ENCODE measurements around the gene SMIM14.

SMIM14 gene

DNA sequence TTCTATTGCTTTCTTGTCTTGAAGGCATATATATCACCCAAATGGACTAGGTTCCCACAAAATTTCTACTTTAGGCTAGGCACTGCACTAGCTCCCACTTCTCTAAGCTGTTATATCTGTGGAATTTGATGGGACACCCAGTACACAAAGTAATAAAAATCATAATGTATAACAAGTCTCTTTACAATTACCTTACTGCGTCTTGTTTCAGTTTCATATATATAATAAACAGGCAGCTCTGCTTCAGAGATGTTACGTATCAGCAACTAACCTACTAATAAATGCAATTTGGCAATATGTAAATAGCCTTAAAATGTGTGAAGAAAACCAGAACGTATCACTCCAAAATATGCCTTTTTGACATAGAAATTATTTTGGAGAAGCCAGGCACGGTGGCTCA lies 69.5 kb downstream of the SMIM14 start:
- peak overlapping the region; percentile 14; the same call in 1 of the 2 replicates for H3K4me3 ChIP-seq (ENCODE audit: low read depth, low read length)
- no peak for DNase-seq (ENCODE audit: low read depth)

DNA sequence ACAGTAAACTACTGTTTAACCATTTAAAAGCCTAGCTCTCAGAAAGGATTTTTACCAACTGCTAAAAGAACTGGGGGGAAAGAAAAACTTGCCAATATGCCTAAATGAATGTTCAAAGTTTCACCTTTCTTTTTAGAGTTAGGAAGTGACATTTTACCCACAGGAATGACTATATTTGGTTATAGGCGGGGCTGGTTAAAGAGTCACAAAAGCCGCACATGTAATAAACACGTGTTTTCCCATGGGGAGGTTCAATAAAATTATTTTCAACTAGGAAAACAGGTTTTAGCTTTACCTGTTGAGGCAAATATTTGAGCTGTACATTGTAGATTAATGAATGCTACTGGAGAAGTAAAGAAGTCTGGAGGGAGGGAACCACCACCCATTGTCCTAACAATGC lies 69.9 kb downstream of the SMIM14 start:
- TF ChIP-seq, protein P1, sequence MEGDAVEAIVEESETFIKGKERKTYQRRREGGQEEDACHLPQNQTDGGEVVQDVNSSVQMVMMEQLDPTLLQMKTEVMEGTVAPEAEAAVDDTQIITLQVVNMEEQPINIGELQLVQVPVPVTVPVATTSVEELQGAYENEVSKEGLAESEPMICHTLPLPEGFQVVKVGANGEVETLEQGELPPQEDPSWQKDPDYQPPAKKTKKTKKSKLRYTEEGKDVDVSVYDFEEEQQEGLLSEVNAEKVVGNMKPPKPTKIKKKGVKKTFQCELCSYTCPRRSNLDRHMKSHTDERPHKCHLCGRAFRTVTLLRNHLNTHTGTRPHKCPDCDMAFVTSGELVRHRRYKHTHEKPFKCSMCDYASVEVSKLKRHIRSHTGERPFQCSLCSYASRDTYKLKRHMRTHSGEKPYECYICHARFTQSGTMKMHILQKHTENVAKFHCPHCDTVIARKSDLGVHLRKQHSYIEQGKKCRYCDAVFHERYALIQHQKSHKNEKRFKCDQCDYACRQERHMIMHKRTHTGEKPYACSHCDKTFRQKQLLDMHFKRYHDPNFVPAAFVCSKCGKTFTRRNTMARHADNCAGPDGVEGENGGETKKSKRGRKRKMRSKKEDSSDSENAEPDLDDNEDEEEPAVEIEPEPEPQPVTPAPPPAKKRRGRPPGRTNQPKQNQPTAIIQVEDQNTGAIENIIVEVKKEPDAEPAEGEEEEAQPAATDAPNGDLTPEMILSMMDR (IDR thresholded peaks at IDR 0.05; ENCODE audit: control insufficient read depth, extremely low read depth, insufficient read depth), result no peak
- peak; percentile 84 for DNase-seq (ENCODE audit: low read depth)

More for the DNA sequence above, 69.5 kb downstream of the SMIM14 start:
- TF ChIP-seq, protein P1 (IDR thresholded peaks at IDR 0.05; ENCODE audit: control insufficient read depth, extremely low read depth, insufficient read depth), result no peak

DNA sequence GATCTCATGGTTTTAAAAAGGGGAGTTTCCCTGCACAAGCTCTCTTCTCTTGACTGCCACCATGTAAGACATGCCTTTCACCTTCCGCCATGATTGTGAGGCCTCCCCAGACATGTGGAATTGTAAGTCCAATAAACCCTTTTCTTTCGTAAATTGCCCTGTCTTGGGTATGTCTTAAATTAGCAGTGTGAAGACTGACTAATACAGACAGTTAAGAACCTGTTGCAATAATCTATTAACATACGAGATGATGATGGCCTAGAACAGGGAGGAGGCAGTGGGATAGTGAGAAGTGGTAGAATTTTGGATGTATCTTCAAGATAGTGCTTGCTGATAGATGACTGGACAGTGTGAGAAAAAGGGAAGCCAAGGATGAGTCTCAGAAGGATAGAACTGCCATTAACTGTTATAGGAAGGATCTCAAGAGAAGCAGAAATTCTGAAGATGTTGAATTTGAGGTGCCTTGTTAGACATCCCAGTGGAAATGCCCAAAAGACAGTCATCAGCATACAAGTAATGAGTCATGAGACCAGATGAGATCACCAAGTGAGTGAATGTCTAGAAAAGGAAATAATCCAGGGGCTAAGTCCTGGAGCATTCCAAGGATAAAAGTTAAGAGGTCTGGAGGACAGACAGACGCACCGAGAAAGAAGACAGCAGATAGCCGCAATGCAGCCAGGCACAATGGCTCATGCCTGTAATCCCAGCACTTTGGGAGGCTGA lies 72.6 kb downstream of the SMIM14 start:
- H3K4me3 ChIP-seq (ENCODE audit: low read depth, low read length), result no peak overlapping the region
- DNase-seq (ENCODE audit: low read depth), result no peak

More for the DNA sequence above, 69.9 kb downstream of the SMIM14 start:
- peak overlapping the region; percentile 14; the same call in 1 of the 2 replicates for H3K4me3 ChIP-seq (ENCODE audit: low read depth, low read length)

DNA sequence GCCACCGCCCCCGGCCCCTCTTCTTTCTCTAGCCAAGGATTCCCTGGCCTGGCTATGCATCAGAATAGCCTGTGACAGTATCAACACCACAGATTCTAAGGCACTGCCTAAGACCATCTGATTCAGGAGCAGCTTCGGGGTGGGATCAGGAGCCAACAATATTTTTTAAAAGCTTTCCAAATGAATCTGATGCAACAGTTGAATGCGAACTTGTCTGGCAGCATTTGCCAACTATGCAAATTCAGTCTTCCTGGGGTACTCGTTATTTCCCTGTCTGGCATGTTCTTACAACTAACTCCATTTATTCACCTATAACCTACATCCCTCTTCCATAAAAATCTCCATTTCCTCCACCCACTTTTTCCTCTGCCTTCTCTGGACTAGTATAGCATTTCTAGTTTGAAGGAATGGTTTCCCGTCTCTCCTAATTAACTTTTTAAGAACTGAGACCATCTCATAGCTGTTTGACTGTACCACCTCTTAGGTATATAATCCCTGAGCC lies 75.3 kb downstream of the SMIM14 start:
- TF ChIP-seq, protein P1 (IDR thresholded peaks at IDR 0.05; ENCODE audit: control insufficient read depth, extremely low read depth, insufficient read depth), result no peak
- no peak for DNase-seq (ENCODE audit: low read depth)
- no peak overlapping the region for H3K4me3 ChIP-seq (ENCODE audit: low read depth, low read length)

More for the DNA sequence above, 72.6 kb downstream of the SMIM14 start:
- TF ChIP-seq, protein P1 (IDR thresholded peaks at IDR 0.05; ENCODE audit: control insufficient read depth, extremely low read depth, insufficient read depth), result no peak

DNA sequence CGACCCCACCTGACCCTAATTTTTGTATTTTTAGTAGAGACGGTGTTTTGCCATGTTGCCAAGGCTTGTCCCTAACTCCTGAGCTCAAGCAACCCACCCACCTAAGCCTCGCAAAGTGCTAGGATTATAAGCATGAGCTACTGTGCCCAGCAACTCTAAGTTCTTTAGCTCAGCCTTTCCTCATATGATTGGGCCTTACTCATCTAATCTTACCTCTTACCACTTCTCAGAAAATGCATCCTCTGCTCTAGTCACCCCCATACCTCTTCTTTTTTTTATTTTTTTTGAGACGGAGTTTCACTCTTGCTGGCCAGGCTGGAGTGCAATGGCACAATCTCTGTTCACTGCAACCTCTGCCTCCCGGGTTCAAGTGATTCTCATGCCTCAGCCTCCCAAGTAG lies 75.9 kb downstream of the SMIM14 start:
- TF ChIP-seq, protein P1 (IDR thresholded peaks at IDR 0.05; ENCODE audit: control insufficient read depth, extremely low read depth, insufficient read depth), result no peak
- no peak for DNase-seq (ENCODE audit: low read depth)
- no peak overlapping the region for H3K4me3 ChIP-seq (ENCODE audit: low read depth, low read length)

DNA sequence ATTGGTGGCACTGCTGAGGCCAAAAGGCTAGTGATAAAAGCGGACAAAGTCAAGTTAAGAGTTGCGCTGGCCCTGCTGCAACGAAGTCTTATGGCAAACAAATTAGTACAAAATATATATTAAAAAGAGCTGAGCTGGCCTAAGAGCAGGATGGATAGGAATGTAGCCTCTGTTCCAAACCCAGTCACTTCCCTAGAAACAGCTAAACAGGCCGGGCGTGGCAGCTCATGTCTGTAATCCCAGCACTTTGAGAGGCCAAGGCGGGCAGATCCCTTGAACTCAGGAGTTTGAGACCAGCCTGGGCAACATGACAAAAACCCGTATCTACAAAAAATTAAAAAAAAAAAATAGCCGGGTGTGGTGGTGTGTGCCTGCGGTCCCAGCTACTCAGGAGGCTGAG lies 79.0 kb downstream of the SMIM14 start:
- DNase-seq (ENCODE audit: low read depth), result no peak
- H3K4me3 ChIP-seq (ENCODE audit: low read depth, low read length), result no peak overlapping the region
- TF ChIP-seq, protein P1 (IDR thresholded peaks at IDR 0.05; ENCODE audit: control insufficient read depth, extremely low read depth, insufficient read depth), result no peak

Measured in LNCaP clone FGC (cell line).